Common myeloid progenitor, CD34-positive (primary cell): ENCODE measurements around the gene CLN5.

Experiments
- CTCF ChIA-PET: fragments of 350-600 bp; sonication (Branson Sonifier 250); formaldehyde crosslinking; loops from one replicate; lab custom pipeline; 2021; ENCODE audit warnings: antibody characterized with exemption; lab: Charles Lee
- POLR2A ChIA-PET: fragments of 350-600 bp; sonication (Branson Sonifier 250); formaldehyde crosslinking; loops from one replicate; lab custom pipeline; 2021; ENCODE audit warnings: antibody characterized with exemption; lab: Charles Lee
- DNase-seq, 3 donors: peaks; one replicate each; pipeline versions ENCODE4 v3.0.0 to v3.0.0-alpha.2; 2013
- H3K27ac ChIP-seq, 2 experiments: 1 replicate in 1 of 2; 2 replicates in 1 of 2; pipeline ENCODE4 v1.7.0; 2013; ENCODE audit warnings: inconsistent platforms in 2 of 2, low read length in 2 of 2, mild to moderate bottlenecking in 2 of 2, low read depth in 1 of 2, moderate library complexity in 1 of 2; ENCODE audit not compliant: severe bottlenecking in 2 of 2, insufficient read depth in 1 of 2, poor library complexity in 1 of 2
- H3K27me3 ChIP-seq, 5 experiments: replicated peaks in 2 of 5; 1 replicate in 3 of 5; 2 replicates in 2 of 5; pipeline versions ENCODE4 v1.6.1 to v1.7.0; 2013; ENCODE audit warnings: low read length in 4 of 5, mild to moderate bottlenecking in 2 of 5, moderate library complexity in 2 of 5, inconsistent platforms in 1 of 5; ENCODE audit not compliant: insufficient read depth in 5 of 5, control insufficient read depth in 4 of 5
- H3K36me3 ChIP-seq, 4 experiments: 1 replicate in 2 of 4; 2 replicates in 2 of 4; pipeline versions ENCODE4 v1.6.1 to v1.7.0; 2013; ENCODE audit warnings: low read length in 3 of 4, control low read depth in 1 of 4, mild to moderate bottlenecking in 1 of 4; ENCODE audit not compliant: control insufficient read depth in 4 of 4, insufficient read depth in 4 of 4
- H3K4me1 ChIP-seq, 4 experiments: 1 replicate in 3 of 4; 2 replicates in 1 of 4; pipeline versions ENCODE4 v1.6.1 to v1.7.1; 2013; ENCODE audit warnings: low read length in 3 of 4, mild to moderate bottlenecking in 3 of 4, control low read depth in 1 of 4, inconsistent platforms in 1 of 4, moderate library complexity in 1 of 4; ENCODE audit not compliant: control insufficient read depth in 4 of 4, insufficient read depth in 4 of 4; ENCODE audit errors: control extremely low read depth in 1 of 4
- H3K4me3 ChIP-seq, 7 experiments: 1 replicate in 4 of 7; 2 replicates in 3 of 7; pipeline versions ENCODE4 v1.5.1 to v1.7.0; 2013; ENCODE audit warnings: mild to moderate bottlenecking in 7 of 7, low read length in 6 of 7, moderate library complexity in 6 of 7, inconsistent platforms in 2 of 7, low read depth in 2 of 7, control low read depth in 1 of 7; ENCODE audit not compliant: insufficient read depth in 4 of 7, control insufficient read depth in 1 of 7; ENCODE audit errors: extremely low read depth in 1 of 7
- H3K9me3 ChIP-seq, 5 experiments: 1 replicate in 4 of 5; 2 replicates in 1 of 5; pipeline versions ENCODE4 v1.6.1 to v1.7.1; 2013; ENCODE audit warnings: low read length in 4 of 5, mild to moderate bottlenecking in 2 of 5, inconsistent platforms in 1 of 5, low read depth in 1 of 5, moderate library complexity in 1 of 5; ENCODE audit not compliant: control insufficient read depth in 4 of 5, insufficient read depth in 2 of 5; ENCODE audit errors: control extremely low read depth in 1 of 5
- WGBS: methylation state at CpG from one replicate; pipeline ENCODE4 v1.1.5; 2013; ENCODE audit not compliant: insufficient coverage; 5-methylcytosine and 5-hydroxymethylcytosine counted together

Gene CLN5

GRCh38 chr13:77047649-77048343 lies 55.9 kb downstream of the CLN5 start:
- ChIA-PET CTCF (interaction anchor here (1.0 kb wide), 1 partner anchor 8 kb away, joined by 4 read pairs; no protein-coding TSS in a partner anchor), POLR2A (no interaction called here)
- H3K27me3 ChIP-seq: no peaks in the 10 kb centered on the region
- 90% methylated on average over 7 of the region's 8 CpGs for WGBS
- no peak for DNase-seq
- H3K4me1 ChIP-seq: peaks cover 3 to 18% (median 12%) of the 10 kb centered on the region in 4 experiments
- H3K9me3 ChIP-seq: peaks cover 0 to 1% (median 0%) of the 10 kb centered on the region in 5 experiments
- H3K4me3 ChIP-seq: no peak overlapping the region
- peaks cover 26 to 62% (median 49%) of the 10 kb centered on the region in 4 experiments for H3K36me3 ChIP-seq
- no peak overlapping the region for H3K27ac ChIP-seq

- DNase-seq: peak in 2 of 3 donors; percentile 33 to 41
- peak overlapping the region in 1 of 2 experiments; percentile 49 for H3K27ac ChIP-seq
- peaks cover 0 to 17% (median 10%) of the 10 kb centered on the region in 4 experiments for H3K4me1 ChIP-seq
- ChIA-PET CTCF (interaction anchor here (1.0 to 1.4 kb wide), 2 partner anchors 7 to 32 kb away, joined by 3 to 4 read pairs; no protein-coding TSS in a partner anchor), POLR2A (interaction anchor here (0.7 kb wide), 1 partner anchor 351 kb away, joined by 3 read pairs; no protein-coding TSS in a partner anchor)
- WGBS: 36% methylated on average over 3 of the region's 4 CpGs
- peaks cover 0 to 1% (median 0%) of the 10 kb centered on the region in 5 experiments for H3K9me3 ChIP-seq
- no peaks in the 10 kb centered on the region for H3K27me3 ChIP-seq
- H3K4me3 ChIP-seq: no peak overlapping the region
- peaks cover 30 to 67% (median 51%) of the 10 kb centered on the region in 4 experiments for H3K36me3 ChIP-seq
Observed at GRCh38 chr13:77048681-77049080, 56.8 kb downstream of the CLN5 start.

- H3K9me3 ChIP-seq: no peaks in the 10 kb centered on the region
- WGBS: 100% methylated on average over 3 of the region's 4 CpGs
- ChIA-PET POLR2A (no interaction called here), CTCF (interaction anchor here (1.3 kb wide), 1 partner anchor 10 kb away, joined by 6 read pairs; no protein-coding TSS in a partner anchor)
- no peak for DNase-seq
- no peak overlapping the region for H3K27ac ChIP-seq
- peaks cover 0 to 14% (median 9%) of the 10 kb centered on the region in 4 experiments for H3K4me1 ChIP-seq
- peaks cover 28 to 81% (median 65%) of the 10 kb centered on the region in 4 experiments for H3K36me3 ChIP-seq
- no peaks in the 10 kb centered on the region for H3K27me3 ChIP-seq
- H3K4me3 ChIP-seq: no peak overlapping the region
Observed at GRCh38 chr13:77053192-77053591, 61.3 kb downstream of the CLN5 start.
